Stomach (tissue), 9 donors: ENCODE measurements around the gene LRRC8A. TPM values are rescaled to one million over a fixed set of nuclear protein-coding genes. Genes with fewer than 3 reads are reported as not detected.
A peak's percentile ranks its signal among the peaks of the same experiment; 100 is the strongest.

Source experiments
- DNase-seq, 2 donors: peaks; one replicate each; pipeline versions ENCODE4 v3.0.0 to v3.0.0-alpha.2; 2013 to 2019
- H3K27ac ChIP-seq, 5 donors: fragments of 200-600 bp in 4 of 5; sonication (generic) in 4 of 5; one replicate each; pipeline ENCODE4 v1.5.1; 2013 to 2019; ENCODE audit warnings: mild to moderate bottlenecking in 1 of 5, moderate library complexity in 1 of 5
- H3K27me3 ChIP-seq, 3 donors: fragments of 200-600 bp; sonication (generic); one replicate each; pipeline ENCODE4 v1.5.1; 2017 to 2019; ENCODE audit warnings: mixed run types in 1 of 3
- H3K36me3 ChIP-seq, 4 donors: fragments of 200-600 bp; sonication (generic); 1 replicate in 3 of 4; 2 replicates in 1 of 4; pipeline ENCODE4 v1.5.1; 2016 to 2019
- H3K4me1 ChIP-seq, 4 donors: fragments of 200-600 bp; sonication (generic); one replicate each; pipeline ENCODE4 v1.5.1; 2016 to 2019
- H3K4me3 ChIP-seq, 4 donors: fragments of 200-600 bp; sonication (generic) in 3 of 4; one replicate each; pipeline ENCODE4 v1.5.1; 2016 to 2019; ENCODE audit warnings: mild to moderate bottlenecking in 1 of 4
- H3K9me3 ChIP-seq, 4 donors: fragments of 200-600 bp; sonication (generic); one replicate each; pipeline ENCODE4 v1.5.1; 2016 to 2019
- CTCF ChIP-seq, 7 experiments: fragments of 450-650 bp in 4 of 7; fragments of 200-600 bp in 3 of 7; sonication (generic) in 3 of 7; IDR thresholded peaks; one replicate each; pipeline ENCODE4 v1.5.1; 2016 to 2019; ENCODE audit warnings: antibody characterized with exemption in 7 of 7, control low read depth in 2 of 7, mild to moderate bottlenecking in 1 of 7
- EP300 ChIP-seq: sonication (generic); formaldehyde crosslinking; IDR thresholded peaks from one replicate; pipeline ENCODE4 v1.6.1; 2017; ENCODE audit warnings: antibody characterized with exemption
- POLR2A ChIP-seq, 4 donors: fragments of 450-650 bp; IDR thresholded peaks; one replicate each; pipeline ENCODE4 v1.6.1; 2016; ENCODE audit warnings: antibody characterized with exemption in 4 of 4, control low read depth in 2 of 4, mild to moderate bottlenecking in 1 of 4, moderate library complexity in 1 of 4
- POLR2AphosphoS5 ChIP-seq, 3 donors: sonication (generic); formaldehyde crosslinking; IDR thresholded peaks; one replicate each; pipeline ENCODE4 v1.6.1; 2016; ENCODE audit warnings: antibody characterized with exemption in 3 of 3
- WGBS, 5 donors: extraction: QIAGEN DNeasy Blood & Tissue Kit in 3 of 5; methylation state at CpG; one replicate each; pipeline versions ENCODE4 v1.1.5 to v1.1.7; 2013 to 2018; 5-methylcytosine and 5-hydroxymethylcytosine counted together
- intact Hi-C: fragments of 100-400 bp; cut with DNase I; formaldehyde crosslinking; loops from one replicate; pipeline ENCODE4 v1.15.1; 2023; ENCODE audit warnings: low total_unique reads
- polyA plus RNA-seq, 3 donors: library from polyadenylated mRNA; stranded (reverse); fragments of 200-250 nt; gene quantifications; one replicate each; pipeline ENCODE4 v1.2.3, GENCODE V29; 2013
- total RNA-seq, 5 donors: library from RNA; depleted of rRNA; stranded (reverse); fragments of >200 nt; gene quantifications; one replicate each; pipeline versions ENCODE4 v1.1.0 to v1.2.3, GENCODE V29; 2014 to 2016
- donor health status: healthy with polysubstance abuse.
- donor health status: Bipolar disorder and iron deficiency.
- donor health status: healthy.

LRRC8A gene
- total and polyA plus RNA-seq, 8 donors, result 11.2 to 63.7 (median 21.2) TPM

DNA sequence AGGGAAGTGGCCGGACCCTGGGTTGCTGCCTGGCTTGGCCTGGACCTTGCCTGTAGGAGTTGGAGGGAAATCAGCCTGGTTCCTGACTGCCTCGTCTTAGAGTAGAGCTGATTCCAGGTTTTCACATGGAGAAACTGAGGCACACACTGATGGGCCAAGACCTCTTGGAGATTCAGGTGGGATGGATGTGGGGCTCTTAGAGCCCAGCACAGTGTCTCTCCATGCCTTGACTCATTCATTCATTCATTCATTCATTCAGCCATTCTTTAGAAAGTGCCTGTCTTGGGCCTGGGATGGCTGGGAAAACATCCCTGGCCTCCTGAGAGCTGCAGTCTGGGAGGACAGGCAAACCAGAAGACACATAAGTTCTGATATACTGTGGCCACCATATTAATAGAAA, 2.2 kb downstream of the LRRC8A start:
- intact Hi-C loops, result no loop called here

DNA sequence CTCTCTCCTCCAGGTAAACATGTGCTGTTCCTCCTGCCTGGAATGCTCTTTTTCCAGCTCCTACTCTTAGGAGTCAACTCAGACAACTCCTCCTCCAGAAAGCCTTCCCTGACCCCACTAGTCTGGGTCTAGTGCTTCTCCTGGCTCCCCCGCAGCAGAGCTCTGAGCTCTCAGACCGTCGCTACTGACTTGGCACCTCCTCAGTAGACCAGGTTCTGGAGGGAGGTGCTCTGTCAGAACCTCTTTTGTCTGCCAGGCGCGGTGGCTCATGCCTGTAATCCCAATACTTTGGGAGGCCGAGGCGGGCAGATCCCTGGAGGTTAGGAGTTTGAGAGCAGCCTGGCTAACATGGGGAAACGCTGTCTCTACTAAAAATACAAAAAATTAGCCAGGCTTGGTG, 3.4 kb downstream of the LRRC8A start:
- no peak for TF ChIP-seq POLR2AphosphoS5 (IDR thresholded peaks at IDR 0.05)
- no peak for TF ChIP-seq CTCF (IDR thresholded peaks at IDR 0.05)
- TF ChIP-seq POLR2A (IDR thresholded peaks at IDR 0.05), result no peak
- TF ChIP-seq EP300, result no peak
- peaks cover 56 to 81% (median 68%) of the 10 kb centered on the region in 4 donors for H3K4me1 ChIP-seq

More for the DNA sequence above, 2.2 kb downstream of the LRRC8A start:
- peaks cover 5 to 45% (median 40%) of the 10 kb centered on the region in 4 donors for H3K36me3 ChIP-seq
- H3K4me1 ChIP-seq, result peaks cover 64 to 87% (median 75%) of the 10 kb centered on the region in 4 donors
- no peaks in the 10 kb centered on the region for H3K27me3 ChIP-seq
- TF ChIP-seq EP300 (no peak), POLR2A (IDR thresholded peaks at IDR 0.05) (no peak), CTCF (IDR thresholded peaks at IDR 0.05) (no peak), POLR2AphosphoS5 (IDR thresholded peaks at IDR 0.05) (no peak)
- no peaks in the 10 kb centered on the region for H3K9me3 ChIP-seq
- DNase-seq, result no peak
- 68 to 83% (median 76%) methylated on average over 2 of the region's 2 CpGs for WGBS, 5 donors
- peak overlapping the region in 3 of 4 donors; percentile 89 to 99 (median 90) for H3K4me3 ChIP-seq
- H3K27ac ChIP-seq, result peak overlapping the region in 4 of 5 donors; percentile 96 to 99 (median 99)

DNA sequence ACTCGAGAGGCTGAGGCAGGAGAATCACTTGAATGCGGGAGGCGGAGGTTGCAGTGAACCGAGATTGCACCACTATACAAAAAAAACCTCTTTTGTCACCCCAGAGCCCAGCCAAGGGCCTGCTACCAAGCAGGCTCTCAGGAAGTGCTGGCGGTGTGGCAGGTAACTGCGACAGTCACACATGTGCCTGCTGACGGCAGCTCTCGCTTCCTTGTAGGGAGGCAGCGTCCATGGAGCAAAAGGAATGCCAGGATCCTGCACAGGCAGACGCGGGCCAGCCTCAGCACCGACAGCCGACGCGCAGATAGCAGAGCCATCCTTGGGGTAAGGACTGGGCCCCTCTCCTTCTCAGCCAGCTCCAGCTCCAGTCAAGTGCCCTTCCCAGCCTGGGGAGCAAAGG, 3.9 kb downstream of the LRRC8A start:
- no peak for TF ChIP-seq EP300
- no peak for TF ChIP-seq POLR2AphosphoS5 (IDR thresholded peaks at IDR 0.05)
- no peak for TF ChIP-seq CTCF (IDR thresholded peaks at IDR 0.05)
- TF ChIP-seq POLR2A (IDR thresholded peaks at IDR 0.05), result no peak
- intact Hi-C loops, result loop anchor here (5.0 kb wide), 1 partner anchor 42 kb away; no protein-coding TSS in a partner anchor
- peaks cover 9 to 60% (median 55%) of the 10 kb centered on the region in 4 donors for H3K36me3 ChIP-seq
- DNase-seq, result no peak
- peak overlapping the region; percentile 5 to 99 (median 67) for H3K27ac ChIP-seq
- 75 to 87% (median 79%) methylated on average over 8 to 15 of the region's 15 CpGs for WGBS, 5 donors
- H3K9me3 ChIP-seq, result no peaks in the 10 kb centered on the region
- H3K4me1 ChIP-seq, result peaks cover 54 to 80% (median 68%) of the 10 kb centered on the region in 4 donors
- H3K27me3 ChIP-seq, result no peaks in the 10 kb centered on the region
- H3K4me3 ChIP-seq, result no peak overlapping the region

More for the DNA sequence above, 3.4 kb downstream of the LRRC8A start:
- H3K27me3 ChIP-seq, result no peaks in the 10 kb centered on the region
- H3K9me3 ChIP-seq, result no peaks in the 10 kb centered on the region
- DNase-seq, result no peak
- H3K36me3 ChIP-seq, result peaks cover 6 to 57% (median 50%) of the 10 kb centered on the region in 4 donors
- H3K27ac ChIP-seq, result peak overlapping the region; percentile 5 to 99 (median 67)
- no peak overlapping the region for H3K4me3 ChIP-seq
- WGBS, 5 donors, result 83 to 90% (median 88%) methylated on average over 8 of the region's 8 CpGs
- intact Hi-C loops, result loop anchor here (5.0 kb wide), 1 partner anchor 42 kb away; no protein-coding TSS in a partner anchor

GRCh38 chr9:128886211-128886891, 4.4 kb downstream of the LRRC8A start:
- 54 to 67% (median 59%) methylated on average over 13 of the region's 13 CpGs for WGBS, 5 donors
- peak overlapping the region; percentile 5 to 99 (median 67) for H3K27ac ChIP-seq

More at GRCh38 chr9:128886211-128886891, 4.4 kb downstream of the LRRC8A start:
- Histone ChIP-seq H3K4me1 (peaks cover 55 to 79% (median 68%) of the 10 kb centered on the region in 4 donors), H3K27me3 (no peaks in the 10 kb centered on the region), H3K36me3 (peaks cover 9 to 61% (median 55%) of the 10 kb centered on the region in 4 donors), H3K9me3 (no peaks in the 10 kb centered on the region), H3K4me3 (no peak overlapping the region)
- DNase-seq, result no peak
- no peak for TF ChIP-seq EP300
- TF ChIP-seq CTCF (IDR thresholded peaks at IDR 0.05), result no peak
- TF ChIP-seq POLR2AphosphoS5 (IDR thresholded peaks at IDR 0.05), result no peak
- intact Hi-C loops, result loop anchor here (5.0 kb wide), 1 partner anchor 41 kb away; no protein-coding TSS in a partner anchor
